GM19025 (cell line): ENCODE measurements around the gene DMC1.
A peak's percentile ranks its signal among the peaks of the same experiment; 100 is the strongest.

Experiments used
- ATAC-seq: cut with Tn5 transposase; IDR thresholded peaks from one replicate; pipeline ENCODE4 v1.9.1; 2021; ENCODE audit warnings: mild to moderate bottlenecking, low read depth, moderate library complexity; ENCODE audit not compliant: unreplicated experiment

DMC1 gene

DNA sequence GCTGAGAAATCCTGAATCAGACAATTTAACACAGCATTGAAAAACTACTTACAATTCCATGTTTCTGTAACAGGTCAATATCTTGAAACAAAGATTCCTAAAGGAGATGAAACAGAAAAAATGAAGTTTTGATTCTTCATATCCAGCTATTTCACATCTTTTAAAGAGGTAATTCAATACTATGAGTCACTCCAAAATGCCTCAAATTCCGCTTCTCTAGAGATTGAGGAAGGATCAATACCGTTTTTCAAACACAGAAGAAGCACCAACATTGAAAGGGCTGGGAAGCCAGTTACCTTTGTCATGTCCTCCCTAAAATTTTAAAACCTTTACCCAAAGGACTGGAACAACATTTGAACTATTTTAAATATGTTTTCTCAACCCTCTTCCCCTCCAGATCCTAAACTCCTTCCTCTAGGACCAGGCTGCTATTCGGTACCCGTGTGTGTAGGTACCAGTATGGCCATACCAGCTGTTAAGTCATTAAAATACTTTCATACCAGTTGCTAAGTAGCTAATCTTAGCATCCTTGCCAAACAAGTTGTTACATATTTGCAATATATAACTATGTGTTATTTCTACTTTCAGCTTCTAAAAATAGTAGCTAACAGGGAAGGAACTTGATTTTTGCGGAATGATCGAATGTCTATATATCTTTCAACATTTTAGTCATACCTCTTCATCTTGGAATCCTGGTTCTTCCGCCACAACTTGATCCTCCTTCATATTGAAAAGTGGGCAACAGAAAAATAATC lies 2.3 kb downstream of the DMC1 start:
- ATAC-seq, result no peak

DNA sequence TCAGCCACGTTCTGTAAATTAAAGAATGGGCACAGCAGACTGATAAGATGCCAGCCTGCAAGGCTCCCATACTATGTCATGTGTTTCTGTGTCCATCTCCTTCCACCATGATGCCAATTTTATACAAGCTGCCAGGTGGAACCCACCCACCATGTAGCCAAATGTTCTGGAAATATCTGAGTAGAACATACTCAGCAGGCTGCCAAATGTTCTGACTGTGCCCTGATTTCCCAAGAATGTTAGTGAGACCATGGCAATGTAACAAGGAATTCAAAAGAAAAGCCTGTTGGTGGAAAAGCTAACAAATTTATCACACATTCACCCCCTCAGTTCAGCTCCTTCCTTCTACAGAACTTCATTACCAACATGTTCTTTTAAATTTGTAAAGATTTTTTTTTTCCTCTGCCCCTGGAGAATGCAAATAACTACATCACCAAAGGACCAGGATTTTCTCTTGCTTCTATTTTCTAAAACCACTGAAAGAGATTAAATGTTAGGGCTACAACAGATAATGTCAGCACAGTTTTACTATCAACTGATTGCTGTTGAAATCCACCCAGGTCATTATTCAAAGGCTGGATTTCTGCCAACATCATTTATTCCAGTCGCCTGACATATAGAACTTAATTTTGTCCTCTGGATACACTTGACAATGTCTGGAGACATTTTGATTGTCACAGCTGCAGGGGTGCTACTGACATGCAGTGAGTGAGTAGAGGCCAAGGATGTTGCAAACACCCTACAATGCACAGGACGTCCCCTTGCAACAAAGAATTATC lies 3.1 kb downstream of the DMC1 start:
- no peak for ATAC-seq

DNA sequence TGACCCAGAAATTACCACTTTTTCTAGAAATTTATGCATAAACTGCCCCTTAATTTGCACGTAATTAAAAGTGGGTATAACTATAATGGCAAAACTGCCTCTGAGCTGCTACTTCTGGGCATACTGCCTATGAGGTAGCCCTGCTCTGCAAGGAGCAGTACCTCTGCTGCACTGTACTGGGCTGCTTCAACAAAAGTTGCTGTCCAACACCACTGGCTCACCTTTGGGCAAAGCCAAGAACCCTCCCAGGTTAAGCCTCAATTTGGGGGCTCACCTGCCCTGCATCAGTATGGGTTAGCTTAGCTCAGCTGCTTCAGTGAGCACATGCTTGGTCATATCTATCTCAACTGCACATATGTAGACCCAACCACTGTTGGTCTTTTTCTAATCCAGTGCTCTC lies 4.5 kb downstream of the DMC1 start:
- ATAC-seq, result no peak

DNA sequence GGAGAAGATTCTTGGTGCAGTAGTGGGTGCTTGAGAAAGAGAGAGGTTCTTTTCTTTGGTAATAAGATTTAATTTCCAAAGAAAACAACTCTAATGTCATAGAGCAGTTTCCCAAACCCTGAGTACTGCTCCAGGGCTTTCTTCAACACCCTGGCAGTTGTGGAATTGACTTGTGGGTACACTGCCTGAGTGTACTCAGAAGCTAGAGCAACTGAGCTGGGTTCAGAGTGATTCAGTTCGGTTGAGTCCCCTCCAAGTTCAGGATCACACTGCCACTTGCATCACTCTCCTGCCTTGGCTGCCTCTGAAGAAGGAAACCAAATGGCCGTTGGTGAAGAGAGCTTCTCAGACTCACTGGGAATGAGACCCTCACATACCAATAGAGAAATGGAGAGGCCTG lies 5.3 kb downstream of the DMC1 start:
- ATAC-seq, result no peak

DNA sequence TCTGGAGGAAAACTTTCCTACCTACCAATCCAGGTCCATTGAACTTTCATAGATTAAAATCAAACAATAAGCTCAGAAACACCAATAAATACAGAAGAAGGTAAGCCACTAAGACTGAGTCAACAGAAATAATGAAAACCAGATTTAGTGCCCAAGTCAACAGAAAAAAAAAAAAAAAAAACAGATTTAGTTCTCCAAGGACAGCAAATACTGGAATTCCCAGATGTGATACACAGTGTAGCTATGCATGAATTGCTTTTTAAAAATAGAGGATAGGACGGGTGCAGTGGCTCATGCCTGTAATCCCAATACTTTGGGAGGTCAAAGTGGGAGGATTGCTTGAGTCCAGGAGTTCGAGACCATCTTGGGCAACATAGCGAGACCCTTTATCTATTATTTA lies 15.7 kb downstream of the DMC1 start:
- ATAC-seq, result no peak

DNA sequence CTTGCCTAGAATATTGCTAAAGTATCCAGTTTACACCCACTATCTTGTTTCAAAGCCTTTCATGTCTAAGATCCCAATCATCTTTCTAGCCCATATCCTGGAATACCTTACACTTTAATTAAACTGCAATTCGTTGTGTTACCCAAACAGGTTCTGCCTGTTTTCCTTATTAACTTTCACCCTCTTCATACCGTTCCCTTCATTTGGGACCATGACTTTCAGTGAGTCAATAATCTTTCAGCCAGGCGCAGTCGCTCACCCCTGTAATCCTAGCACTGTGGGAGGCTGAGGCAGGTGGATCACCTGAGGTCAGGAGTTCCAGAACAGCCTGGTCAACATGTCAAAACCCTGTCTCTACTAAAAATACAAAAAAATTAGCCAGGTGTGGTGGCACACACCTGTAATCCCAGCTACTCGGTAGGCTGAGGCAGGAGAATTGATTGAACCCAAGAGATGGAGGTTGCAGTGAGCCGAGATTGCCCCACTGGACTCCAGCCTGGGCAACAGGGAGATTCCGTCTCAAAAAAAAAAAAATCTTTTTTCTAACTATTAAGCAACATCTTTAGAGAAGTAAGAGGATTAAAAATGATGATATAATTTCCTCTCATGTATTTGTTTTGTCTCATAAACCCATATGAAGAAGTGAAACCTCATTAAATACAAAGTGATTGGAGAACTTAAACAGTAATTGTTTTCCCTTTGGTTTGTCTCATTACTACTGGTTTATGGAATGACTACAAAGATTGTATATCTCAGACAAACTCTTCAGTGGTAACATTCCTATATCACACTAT lies 20.7 kb downstream of the DMC1 start:
- no peak for ATAC-seq

DNA sequence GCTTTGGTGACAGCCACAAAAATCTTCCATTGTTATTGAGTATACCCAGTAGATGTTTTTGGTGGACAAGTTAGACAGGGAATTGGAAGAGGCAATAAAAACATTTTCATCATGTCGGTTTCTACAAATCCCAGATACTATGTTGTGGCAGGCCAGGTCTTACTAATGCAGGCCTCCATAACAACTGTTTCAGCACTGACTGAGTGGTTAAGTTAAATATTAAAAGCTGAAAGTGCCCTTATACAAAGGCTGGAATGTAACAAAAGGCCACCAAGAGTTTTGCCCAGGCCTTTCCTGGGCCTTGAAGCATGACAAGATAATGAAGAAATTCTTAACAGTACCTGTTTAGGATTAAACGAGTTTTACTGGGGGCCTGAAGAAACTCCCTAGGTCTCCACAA lies 29.3 kb downstream of the DMC1 start:
- ATAC-seq, result no peak

DNA sequence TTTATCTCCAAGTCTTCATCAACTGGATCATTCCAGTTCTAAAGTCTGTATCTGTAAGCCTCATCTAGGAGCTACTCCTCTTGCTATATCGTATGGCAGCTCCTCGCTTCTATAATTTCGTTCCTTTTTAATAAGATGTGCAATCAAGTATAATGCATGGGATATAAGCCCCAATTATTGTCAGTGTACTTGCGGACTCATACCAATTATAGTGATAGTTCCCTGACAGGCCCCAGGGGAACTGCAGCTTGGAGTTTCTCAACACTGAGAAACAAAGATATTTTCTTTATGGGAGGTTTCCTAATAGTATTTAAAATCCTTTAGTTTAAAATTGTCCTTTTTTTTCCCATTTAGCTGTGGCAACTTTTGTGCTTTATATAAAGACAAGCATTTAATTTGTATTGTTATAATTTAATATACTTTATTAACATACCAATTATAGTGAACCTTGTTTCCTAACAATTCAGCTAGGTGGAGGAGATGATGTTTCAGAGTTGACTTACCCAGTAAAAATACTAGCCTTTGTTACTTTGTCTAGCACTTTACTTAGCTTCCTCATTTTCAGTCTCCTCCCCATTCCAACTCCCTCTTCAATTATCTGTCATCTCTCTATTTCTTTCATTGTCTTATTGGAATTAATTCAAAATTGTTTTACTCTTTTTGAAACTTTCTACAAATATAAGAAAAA lies 38.6 kb downstream of the DMC1 start:
- no peak for ATAC-seq

DNA sequence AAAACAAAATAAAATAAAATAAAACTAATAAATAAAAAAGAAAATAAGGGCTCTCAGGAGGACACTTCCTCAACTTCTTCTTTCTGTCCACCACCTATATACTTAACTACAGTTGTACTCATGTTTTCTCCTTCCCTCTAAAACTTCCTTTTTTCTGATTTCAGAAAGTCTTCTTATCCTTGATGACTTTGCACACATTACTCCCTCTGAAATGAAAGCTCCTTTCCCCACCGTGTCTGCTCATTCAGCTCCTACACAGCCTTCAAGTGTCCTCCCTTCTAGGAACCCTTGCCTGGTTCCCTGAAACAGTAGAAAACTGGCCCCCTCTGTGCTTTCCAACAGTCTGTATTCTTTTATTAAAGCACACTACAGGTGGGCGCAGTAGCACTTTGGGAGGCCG lies 45.6 kb downstream of the DMC1 start:
- no peak for ATAC-seq

DNA sequence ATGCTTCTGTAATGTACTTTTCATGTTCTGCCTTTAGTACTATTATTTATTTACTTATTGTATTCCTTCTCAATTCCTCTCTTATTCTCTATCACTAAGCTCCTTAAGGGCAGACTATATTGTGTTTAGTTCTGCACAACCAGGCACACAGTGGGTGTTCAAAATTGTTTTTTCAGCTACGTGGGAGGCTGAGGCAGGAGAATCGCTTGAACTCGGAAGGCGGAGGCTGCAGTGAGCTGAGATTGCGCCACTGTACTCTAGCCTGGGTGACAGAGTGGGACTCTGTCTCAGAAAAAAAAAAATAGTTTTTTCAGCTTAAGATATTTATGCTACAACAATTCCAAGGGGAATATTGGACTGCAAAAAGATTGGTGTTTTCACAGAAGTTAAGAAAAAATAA lies 46.5 kb downstream of the DMC1 start:
- ATAC-seq, result no peak

DNA sequence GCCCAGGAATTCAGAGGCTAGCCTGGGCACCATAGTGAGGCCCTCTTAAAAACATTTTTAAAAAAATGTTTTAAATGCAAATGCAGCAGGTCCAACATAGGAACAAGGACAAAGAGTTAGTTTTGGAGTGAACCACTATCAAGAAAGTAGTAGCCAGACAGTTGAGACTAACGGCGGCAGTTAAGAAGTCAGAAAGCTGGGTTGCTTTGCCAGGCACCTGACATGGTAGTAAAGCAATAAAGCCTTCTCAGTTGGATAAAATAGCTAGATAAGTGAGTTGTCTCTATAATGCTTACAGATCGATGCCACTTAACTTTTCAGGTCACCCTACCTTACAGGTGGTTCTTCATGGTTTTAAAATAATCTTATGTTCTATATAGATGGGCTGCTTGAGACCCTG lies 47.0 kb downstream of the DMC1 start:
- ATAC-seq, result no peak

DNA sequence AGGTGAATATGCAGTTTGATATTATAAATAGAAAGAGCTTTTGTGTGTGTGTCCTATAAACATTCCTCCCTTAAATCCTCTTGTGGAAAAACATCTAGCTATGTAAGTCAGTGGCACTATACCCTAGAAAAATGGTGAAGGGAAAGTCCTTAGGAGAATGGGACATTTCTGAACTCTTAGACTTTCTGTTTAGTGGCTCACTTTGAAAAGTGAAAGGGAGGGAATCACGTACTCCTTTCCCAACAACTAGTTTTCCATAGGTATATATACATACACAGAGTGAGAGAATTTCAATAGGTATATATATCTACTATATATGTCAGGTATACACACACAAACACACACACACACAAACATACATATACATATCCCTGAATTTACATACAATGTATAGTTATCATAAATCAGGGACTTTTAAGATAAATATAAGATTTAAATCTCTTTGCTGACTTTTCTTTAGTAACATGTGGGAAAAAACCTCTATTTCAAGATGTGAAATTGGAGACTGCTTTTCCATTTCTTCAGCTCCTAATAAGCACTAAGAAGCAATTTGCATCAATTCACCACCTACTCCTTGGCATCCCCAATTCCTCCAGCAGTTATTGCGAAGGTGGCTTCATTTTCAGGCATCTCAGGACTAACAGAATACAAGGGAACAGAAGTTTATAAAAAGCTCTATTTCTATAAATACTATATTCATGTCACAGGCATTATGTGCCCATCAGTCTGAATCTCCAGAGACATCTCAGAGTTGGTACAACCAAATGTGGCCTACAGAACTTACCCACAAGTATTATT lies 50.3 kb downstream of the DMC1 start:
- no peak for ATAC-seq

DNA sequence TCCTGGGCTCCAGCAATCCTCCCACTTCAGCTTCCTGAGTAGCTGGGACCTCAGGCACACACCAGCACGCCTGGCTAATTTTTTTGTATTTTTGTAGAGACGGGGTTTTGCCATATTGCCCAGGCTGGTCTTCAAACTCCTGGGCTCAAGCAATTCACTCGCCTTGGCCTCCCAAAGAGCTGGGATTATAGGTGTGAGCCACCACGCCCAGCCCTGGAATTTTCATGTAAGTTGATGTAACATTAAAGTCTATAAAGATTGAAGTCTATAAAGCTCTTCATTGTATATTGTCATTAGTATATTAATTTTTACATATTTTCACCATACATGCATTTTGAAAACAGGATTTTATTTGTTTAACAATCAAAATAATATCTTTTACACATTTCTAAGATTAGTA lies 51.4 kb downstream of the DMC1 start:
- no peak for ATAC-seq

DNA sequence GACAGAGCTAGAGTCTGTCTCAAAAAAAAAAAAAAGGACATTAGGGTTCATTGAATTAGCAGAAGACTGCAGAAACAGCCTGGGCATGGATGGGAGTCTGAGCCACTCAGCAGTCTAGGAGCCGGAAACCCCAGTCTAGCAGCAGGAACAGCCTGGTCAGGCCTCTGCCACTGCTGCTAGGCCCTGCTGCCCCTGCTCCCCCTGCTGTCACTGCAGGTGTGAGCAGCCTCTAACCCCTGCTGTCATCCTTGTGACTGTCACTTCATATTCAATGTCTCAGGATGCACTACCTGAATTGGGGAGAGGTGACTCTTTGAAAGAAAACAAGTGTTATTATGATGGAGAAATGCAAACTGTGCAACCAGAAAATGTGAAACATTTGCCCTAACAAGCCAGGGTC lies 56.9 kb downstream of the DMC1 start:
- ATAC-seq, result no peak

DNA sequence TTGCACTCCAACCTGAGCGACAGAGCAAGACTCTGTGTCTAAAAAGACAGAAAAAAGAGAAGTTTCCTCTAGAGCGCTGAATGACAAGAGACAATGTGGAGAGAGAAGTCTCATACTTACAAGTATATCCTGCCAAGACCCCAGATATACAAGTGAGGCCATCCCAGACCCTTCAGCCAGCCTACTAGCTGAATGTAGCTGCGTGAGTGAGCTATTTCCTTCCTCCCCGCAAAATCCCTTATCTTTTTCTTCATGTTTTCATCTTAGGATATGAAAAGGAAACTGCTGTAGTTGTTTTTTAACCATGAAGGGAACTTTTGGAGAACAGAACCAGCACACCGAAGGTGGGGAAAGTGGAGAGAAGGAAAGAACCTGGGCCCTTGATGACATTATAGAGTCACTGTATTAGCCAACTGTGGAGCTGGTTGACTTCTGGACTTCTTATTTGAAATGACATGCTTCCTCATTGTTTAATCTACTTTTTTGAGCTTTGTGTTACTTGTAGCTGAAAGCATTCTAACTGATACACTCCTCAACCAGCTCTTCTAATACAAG lies 59.5 kb downstream of the DMC1 start:
- no peak for ATAC-seq

DNA sequence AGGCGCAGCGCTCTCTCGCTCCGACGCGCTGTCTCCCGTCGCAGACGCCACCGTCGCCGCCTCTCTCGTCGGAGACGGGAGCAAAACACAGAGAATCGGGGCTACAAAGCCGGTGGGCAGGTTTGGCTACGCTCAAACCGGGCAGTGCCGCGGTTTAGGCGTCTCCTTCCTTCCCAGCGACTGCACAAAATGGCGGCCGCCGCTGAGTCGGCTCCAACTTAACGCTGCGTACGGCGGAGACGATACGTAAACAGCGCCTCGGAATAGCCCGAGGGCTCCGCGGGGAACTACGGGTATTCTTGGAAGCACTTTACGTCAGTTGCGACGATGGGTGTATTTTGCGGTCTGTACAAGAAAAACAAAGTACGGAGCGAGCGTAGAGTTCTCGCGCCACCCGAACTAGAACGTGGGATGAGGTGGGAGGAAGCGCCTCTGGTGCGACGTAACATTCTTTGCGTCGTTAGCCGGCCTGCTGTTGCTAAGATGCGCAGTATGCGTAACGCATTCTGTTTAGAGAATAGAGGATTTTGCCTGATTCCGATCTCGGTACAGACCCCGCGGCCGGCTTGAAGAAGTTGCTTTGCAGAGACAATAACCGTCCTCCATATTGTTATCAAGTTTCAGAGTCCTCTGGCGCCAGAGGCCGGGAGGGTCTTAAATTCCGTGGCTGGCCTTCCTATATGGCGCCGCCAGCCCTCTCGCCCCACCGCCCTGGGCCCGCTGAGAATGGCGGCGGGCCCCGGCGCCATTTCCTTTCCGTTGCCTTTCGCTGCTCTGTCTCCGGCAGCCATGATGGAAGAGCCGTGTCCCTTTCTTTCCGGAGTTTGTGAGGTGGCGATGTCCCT lies 63.6 kb downstream of the DMC1 start, which contains the start of gene DDX17:
Gene DDX17 (minus strand): TSS at position 194 of the 845 bp plus-strand sequence.
- ATAC-seq, result peak; percentile 73

DNA sequence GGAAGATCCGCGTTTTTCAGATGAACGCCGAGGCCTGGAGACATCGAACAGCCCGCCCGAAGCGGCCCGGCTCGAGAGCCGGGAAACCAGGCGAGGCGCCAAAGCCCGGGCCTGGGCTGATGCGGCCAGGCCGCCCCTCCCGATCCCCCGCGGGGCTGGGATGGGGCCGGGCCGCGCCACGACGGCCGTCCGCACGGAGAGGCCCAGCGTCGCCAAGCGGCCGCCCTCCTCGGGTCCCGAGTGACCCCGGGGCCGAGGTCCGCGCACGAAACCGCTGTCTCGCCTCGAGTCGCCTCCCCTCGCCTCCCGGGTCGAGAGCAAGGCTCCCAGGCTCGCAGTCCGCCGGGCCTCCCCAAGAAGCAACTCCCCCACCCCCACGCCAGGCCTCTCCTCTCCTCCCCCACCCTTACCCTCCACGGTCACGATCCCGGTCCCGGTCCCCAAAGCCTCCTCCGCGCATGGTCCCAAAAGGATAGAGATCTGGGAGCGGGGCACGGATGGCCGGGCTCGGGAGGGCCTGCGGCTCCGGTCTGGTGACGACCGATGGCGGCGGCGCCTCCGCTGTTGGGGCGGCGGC lies 64.4 kb downstream of the DMC1 start:
- ATAC-seq, result peak; percentile 17
